ENCODE data around the gene MAGI1.

Gene MAGI1

GRCh38 chr3:65343736-65344135 is 695.0 kb downstream of the MAGI1 start:
- no peak overlapping the region for H3K4me3 ChIP-seq (ENCODE audit: low read length)
- TF ChIP-seq CTCF (IDR thresholded peaks at IDR 0.05; ENCODE audit: insufficient read depth, low read depth, low read length, missing control alignments), result no peak
- DNase-seq (ENCODE audit: low read depth), result no peak

DNA sequence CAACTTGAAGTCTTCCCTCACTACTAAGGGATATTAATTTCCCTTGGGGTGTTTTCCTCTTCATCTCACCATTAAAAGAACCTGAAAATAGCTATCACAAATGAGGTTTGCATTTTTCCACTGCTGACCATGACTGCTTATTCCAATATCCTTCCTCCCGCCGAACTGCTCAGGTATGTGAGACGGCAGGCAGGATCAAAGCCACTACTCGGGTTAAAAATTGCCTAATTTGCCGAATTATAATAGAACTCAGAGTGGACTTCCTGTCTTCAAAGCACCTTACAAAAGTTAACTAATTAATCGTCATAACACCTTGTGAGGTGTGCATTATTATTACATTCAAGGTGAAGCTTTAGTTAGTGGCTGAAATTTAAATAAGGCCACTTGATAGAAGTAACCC is 695.7 kb downstream of the MAGI1 start:
- no peak for TF ChIP-seq CTCF (IDR thresholded peaks at IDR 0.05; ENCODE audit: insufficient read depth, low read depth, low read length, missing control alignments)
- no peak for DNase-seq (ENCODE audit: low read depth)
- H3K4me3 ChIP-seq (ENCODE audit: low read length), result no peak overlapping the region

- peak; percentile 85 for TF ChIP-seq CTCF (IDR thresholded peaks at IDR 0.05; ENCODE audit: insufficient read depth, low read depth, low read length, missing control alignments)
- H3K4me3 ChIP-seq (ENCODE audit: low read length), result no peak overlapping the region
- peak; percentile 64 for DNase-seq (ENCODE audit: low read depth)
These were observed 696.5 kb downstream of the MAGI1 start for GRCh38 chr3:65342084-65342683.

DNA sequence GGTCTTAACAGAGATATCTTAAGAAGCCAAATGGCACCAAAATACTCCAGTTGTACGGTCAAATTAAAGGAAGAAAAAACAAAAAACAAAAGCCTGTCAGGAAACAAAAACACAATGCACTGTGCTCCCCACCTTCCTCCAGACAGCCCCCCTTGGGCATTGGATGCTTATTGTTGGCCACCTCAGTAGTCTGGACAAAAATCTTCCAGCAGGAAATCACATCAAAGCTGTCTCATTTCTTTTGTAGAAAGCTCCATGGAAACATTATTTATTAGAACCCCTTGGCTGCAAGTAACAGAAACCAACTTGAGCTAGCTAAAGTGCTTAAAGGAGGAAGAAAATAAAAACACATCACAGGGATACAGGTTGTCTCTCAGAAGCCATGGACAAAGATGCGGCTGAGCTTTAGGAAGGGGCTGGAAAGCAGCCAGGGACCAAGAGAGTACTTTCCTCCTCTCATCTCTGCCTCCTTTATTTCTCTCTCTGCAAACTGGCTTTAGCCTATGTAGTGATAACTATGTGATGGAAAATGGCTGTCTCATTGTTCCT is 699.5 kb downstream of the MAGI1 start:
- H3K4me3 ChIP-seq (ENCODE audit: low read length), result no peak overlapping the region
- TF ChIP-seq CTCF (IDR thresholded peaks at IDR 0.05; ENCODE audit: insufficient read depth, low read depth, low read length, missing control alignments), result no peak

DNA sequence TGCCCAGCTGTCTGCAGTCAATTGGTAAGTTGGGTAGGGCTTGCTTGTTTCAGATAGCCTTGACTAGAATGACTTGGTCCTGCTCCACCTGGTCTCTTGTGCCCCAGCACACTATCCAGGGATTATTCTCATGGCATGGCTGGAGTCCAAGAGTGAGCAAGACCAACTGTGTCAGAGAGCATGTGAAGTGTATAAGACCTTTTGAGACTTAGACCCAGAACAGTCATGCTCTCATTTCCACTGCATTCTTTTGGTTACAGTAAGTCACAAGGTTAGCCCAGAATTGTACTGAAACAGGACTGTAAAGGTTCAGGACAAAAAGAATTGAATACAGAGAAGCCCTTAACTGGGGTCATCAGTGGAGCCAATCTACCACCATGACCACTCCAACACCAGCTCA is 700.1 kb downstream of the MAGI1 start:
- peak; percentile 9 for DNase-seq (ENCODE audit: low read depth)
- no peak for TF ChIP-seq CTCF (IDR thresholded peaks at IDR 0.05; ENCODE audit: insufficient read depth, low read depth, low read length, missing control alignments)
- no peak overlapping the region for H3K4me3 ChIP-seq (ENCODE audit: low read length)

More for the DNA sequence above, 699.5 kb downstream of the MAGI1 start:
- no peak for DNase-seq (ENCODE audit: low read depth)

GRCh38 chr3:65335587-65335986 is 703.1 kb downstream of the MAGI1 start:
- no peak for DNase-seq (ENCODE audit: low read depth)
- TF ChIP-seq CTCF (IDR thresholded peaks at IDR 0.05; ENCODE audit: insufficient read depth, low read depth, low read length, missing control alignments), result no peak
- H3K4me3 ChIP-seq (ENCODE audit: low read length), result no peak overlapping the region

Measured in epithelial cell of esophagus (primary cell).